Neuron (in vitro differentiated cells): ENCODE results near the gene SLC35A3.
"Not testable (repeated sequence)": the region's sequence is repeated elsewhere in the genome, so short reads cannot be mapped to it uniquely, and the experiment has no call there.

Experiments used
- H2AFZ ChIP-seq: one replicate; pipeline ENCODE4 v1.6.1; 2013; ENCODE audit warnings: low read depth, mild to moderate bottlenecking, inconsistent platforms, low read length, moderate library complexity
- H3K27me3 ChIP-seq: one replicate; pipeline ENCODE4 v1.6.1; 2013; ENCODE audit warnings: low read length; ENCODE audit not compliant: insufficient read depth
- H3K36me3 ChIP-seq: one replicate; pipeline ENCODE4 v1.6.1; 2013; ENCODE audit warnings: low read length; ENCODE audit not compliant: insufficient read depth
- H3K4me1 ChIP-seq: one replicate; pipeline ENCODE4 v1.6.1; 2013; ENCODE audit warnings: low read length; ENCODE audit not compliant: insufficient read depth
- H3K4me3 ChIP-seq: 2 replicates; pipeline ENCODE4 v1.5.1; 2013; ENCODE audit warnings: mild to moderate bottlenecking, low read length, moderate library complexity
- H3K9me3 ChIP-seq: one replicate; pipeline ENCODE4 v1.6.1; 2013; ENCODE audit warnings: low read length

The SLC35A3 gene

GRCh38 chr1:100019220-100019619 lies 49.4 kb downstream of the SLC35A3 start:
- no peaks in the 10 kb centered on the region for H3K9me3 ChIP-seq

DNA sequence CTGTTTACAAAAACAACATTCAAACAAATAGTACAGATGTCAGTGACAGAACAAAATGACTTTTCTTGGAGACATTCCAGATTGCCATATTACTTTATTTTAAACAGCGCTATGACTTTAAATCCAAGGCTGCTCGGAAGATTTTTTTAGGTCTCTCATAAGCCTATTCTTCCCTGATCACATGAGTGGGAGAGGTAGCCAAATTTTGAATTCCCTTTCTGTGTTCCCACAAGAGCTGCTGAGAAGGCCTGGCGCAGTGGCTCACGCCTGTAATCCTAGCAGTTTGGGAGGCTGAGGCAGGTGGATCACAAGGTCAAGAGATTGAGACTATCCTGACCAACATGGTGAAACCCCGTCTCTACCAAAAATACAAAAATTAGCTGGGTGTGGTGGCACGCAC lies 53.7 kb downstream of the SLC35A3 start:
- Histone ChIP-seq H3K9me3 (no peaks in the 10 kb centered on the region), H3K27me3 (no peaks in the 10 kb centered on the region), H3K36me3 (peaks cover 1% of the 10 kb centered on the region)

More at GRCh38 chr1:100019220-100019619, 49.4 kb downstream of the SLC35A3 start:
- H3K36me3 ChIP-seq, result peaks cover 3% of the 10 kb centered on the region
- no peak overlapping the region for H3K4me3 ChIP-seq
- H3K27me3 ChIP-seq, result no peaks in the 10 kb centered on the region
- H2AFZ ChIP-seq, result no peak overlapping the region
- no peaks in the 10 kb centered on the region for H3K4me1 ChIP-seq

GRCh38 chr1:100027212-100027611 lies 57.4 kb downstream of the SLC35A3 start:
- H3K4me1 ChIP-seq, result no peaks in the 10 kb centered on the region
- peaks cover 1% of the 10 kb centered on the region for H3K36me3 ChIP-seq
- H3K27me3 ChIP-seq, result no peaks in the 10 kb centered on the region
- H2AFZ ChIP-seq, result no peak overlapping the region
- no peak overlapping the region for H3K4me3 ChIP-seq
- no peaks in the 10 kb centered on the region for H3K9me3 ChIP-seq

More for the DNA sequence above, 53.7 kb downstream of the SLC35A3 start:
- H2AFZ ChIP-seq, result no peak overlapping the region
- H3K4me1 ChIP-seq, result no peaks in the 10 kb centered on the region
- H3K4me3 ChIP-seq, result no peak overlapping the region

- Histone ChIP-seq H3K36me3 (no peaks in the 10 kb centered on the region), H3K9me3 (no peaks in the 10 kb centered on the region), H3K4me3 (no peak overlapping the region), H3K27me3 (no peaks in the 10 kb centered on the region), H3K4me1 (no peaks in the 10 kb centered on the region), H2AFZ (no peak overlapping the region)
These were observed 59.0 kb downstream of the SLC35A3 start for GRCh38 chr1:100028765-100029164.

DNA sequence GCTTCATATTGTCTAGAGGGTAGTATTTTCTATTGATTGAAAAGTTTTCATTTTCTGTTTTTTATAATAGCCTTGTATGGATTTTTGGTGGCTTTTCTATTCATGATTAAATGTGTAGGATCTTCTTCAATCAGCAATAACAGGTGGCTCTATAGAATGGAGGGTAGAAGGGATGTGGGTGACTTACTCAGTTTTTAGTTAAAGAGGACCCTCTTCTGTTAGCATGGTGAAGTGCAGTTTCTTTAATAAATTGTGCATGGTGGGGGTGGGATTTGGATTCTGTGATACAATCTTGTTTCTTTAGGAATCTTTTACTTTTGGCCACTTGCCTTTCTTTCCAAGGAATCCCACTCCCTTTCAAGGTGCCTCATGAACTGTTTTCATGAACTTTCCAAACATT lies 64.7 kb downstream of the SLC35A3 start:
- H3K4me3 ChIP-seq, result no peak overlapping the region
- H3K27me3 ChIP-seq, result no peaks in the 10 kb centered on the region

DNA sequence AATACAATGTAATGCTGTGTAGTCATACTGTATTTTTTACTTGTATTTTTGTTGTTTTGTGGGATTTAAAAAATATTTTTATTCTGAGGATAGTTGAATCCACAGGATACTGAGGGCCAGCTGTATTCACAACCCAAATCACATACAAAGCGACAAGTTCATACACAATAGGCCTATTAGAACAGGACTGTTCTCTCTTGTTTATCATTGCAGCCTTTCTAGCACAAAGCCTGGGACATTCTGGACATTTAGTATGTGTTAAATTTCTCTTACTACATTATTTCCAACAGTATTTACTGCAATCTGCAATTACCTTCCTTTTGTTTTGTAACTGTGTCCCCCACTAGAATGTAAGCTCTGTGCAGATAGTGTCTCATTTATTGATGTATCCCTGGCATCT lies 65.4 kb downstream of the SLC35A3 start:
- no peak overlapping the region for H3K4me3 ChIP-seq
- no peaks in the 10 kb centered on the region for H3K9me3 ChIP-seq
- no peaks in the 10 kb centered on the region for H3K27me3 ChIP-seq
- H3K4me1 ChIP-seq, result peaks cover 15% of the 10 kb centered on the region
- no peak overlapping the region for H2AFZ ChIP-seq
- H3K36me3 ChIP-seq, result no peaks in the 10 kb centered on the region

More for the DNA sequence above, 64.7 kb downstream of the SLC35A3 start:
- Histone ChIP-seq H3K36me3 (no peaks in the 10 kb centered on the region), H2AFZ (no peak overlapping the region), H3K9me3 (no peaks in the 10 kb centered on the region), H3K4me1 (peaks cover 9% of the 10 kb centered on the region)

- peak overlapping the region; percentile 96 for H3K4me3 ChIP-seq
- no peaks in the 10 kb centered on the region for H3K27me3 ChIP-seq
- peak overlapping the region; percentile 64 for H2AFZ ChIP-seq
- no peaks in the 10 kb centered on the region for H3K36me3 ChIP-seq
- H3K4me1 ChIP-seq, result peaks cover 16% of the 10 kb centered on the region
- no peaks in the 10 kb centered on the region for H3K9me3 ChIP-seq
These were observed 67.2 kb downstream of the SLC35A3 start for GRCh38 chr1:100036718-100037655.

DNA sequence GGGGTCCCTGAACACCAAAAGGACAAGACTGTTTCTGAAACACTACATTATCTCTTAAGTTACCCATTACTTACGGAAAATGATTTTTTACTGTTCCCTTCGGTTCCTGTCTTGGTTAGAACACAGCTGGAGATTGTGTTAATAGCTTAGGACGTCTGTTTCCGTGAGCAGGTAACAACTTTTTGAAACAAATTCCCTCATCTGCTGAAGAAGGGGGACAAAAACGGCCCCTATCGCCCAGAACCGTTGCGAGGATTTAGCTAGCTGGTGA lies 67.8 kb downstream of the SLC35A3 start:
- H3K36me3 ChIP-seq, result no peaks in the 10 kb centered on the region
- no peaks in the 10 kb centered on the region for H3K9me3 ChIP-seq
- peak overlapping the region; percentile 96 for H3K4me3 ChIP-seq
- H2AFZ ChIP-seq, result peak overlapping the region; percentile 64
- peaks cover 21% of the 10 kb centered on the region for H3K4me1 ChIP-seq
- no peaks in the 10 kb centered on the region for H3K27me3 ChIP-seq

DNA sequence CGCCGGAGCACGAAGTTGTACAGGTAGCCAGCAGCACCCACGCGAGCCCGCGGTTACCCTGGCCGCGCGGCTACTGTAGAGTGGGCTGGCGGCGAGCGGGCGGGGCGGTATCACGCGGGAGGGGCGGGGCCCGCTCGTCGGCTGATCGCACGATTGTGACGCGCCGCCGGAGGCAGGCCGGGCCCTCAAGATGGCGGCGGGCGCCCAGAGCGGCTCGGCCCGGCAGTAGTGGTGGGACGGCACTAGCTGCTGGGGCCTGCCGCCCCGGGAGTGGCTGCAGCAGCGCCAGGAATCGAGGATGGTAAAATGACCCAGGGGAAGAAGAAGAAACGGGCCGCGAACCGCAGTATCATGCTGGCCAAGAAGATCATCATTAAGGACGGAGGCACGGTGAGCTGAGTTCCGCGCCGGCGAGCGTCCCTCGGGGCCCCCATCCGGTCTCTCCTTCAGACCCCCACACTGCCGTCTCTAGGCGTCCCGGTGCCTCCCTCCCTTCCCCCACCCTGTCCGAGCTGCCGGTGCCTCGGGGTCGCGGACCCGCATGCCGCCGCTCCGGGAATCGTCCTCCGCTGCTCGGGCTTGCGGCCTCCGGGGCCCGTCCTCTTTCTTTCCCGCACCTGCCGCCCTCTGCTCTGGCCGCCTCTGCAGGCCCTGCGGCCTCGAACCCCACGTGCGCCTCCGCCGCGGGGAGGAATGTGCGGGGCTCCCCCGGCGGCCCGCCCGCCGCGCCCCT lies 68.3 kb downstream of the SLC35A3 start:
- H3K4me1 ChIP-seq, result peaks cover 21% of the 10 kb centered on the region
- no peaks in the 10 kb centered on the region for H3K36me3 ChIP-seq
- H3K27me3 ChIP-seq, result no peaks in the 10 kb centered on the region
- peak overlapping the region; percentile 96 for H3K4me3 ChIP-seq
- H3K9me3 ChIP-seq, result no peaks in the 10 kb centered on the region
- peak overlapping the region; percentile 64 for H2AFZ ChIP-seq

- Histone ChIP-seq H2AFZ (peak overlapping the region; percentile 64), H3K9me3 (no peaks in the 10 kb centered on the region), H3K36me3 (no peaks in the 10 kb centered on the region), H3K27me3 (no peaks in the 10 kb centered on the region), H3K4me1 (peaks cover 21% of the 10 kb centered on the region), H3K4me3 (peak overlapping the region; percentile 96)
These were observed 69.0 kb downstream of the SLC35A3 start for GRCh38 chr1:100038660-100039287.

- H2AFZ ChIP-seq, result no peak overlapping the region
- peaks cover 21% of the 10 kb centered on the region for H3K4me1 ChIP-seq
- peak overlapping the region; percentile 96 for H3K4me3 ChIP-seq
- H3K9me3 ChIP-seq, result peaks cover 4% of the 10 kb centered on the region
- H3K27me3 ChIP-seq, result no peaks in the 10 kb centered on the region
- H3K36me3 ChIP-seq, result no peaks in the 10 kb centered on the region
These were observed 69.8 kb downstream of the SLC35A3 start for GRCh38 chr1:100039591-100039990.

GRCh38 chr1:100045206-100045605 lies 75.4 kb downstream of the SLC35A3 start:
- Histone ChIP-seq H3K9me3 (peaks cover 4% of the 10 kb centered on the region), H3K4me1 (peaks cover 6% of the 10 kb centered on the region), H3K27me3 (no peaks in the 10 kb centered on the region), H3K36me3 (peaks cover 2% of the 10 kb centered on the region), H2AFZ (no peak overlapping the region), H3K4me3 (no peak overlapping the region)

- not testable (repeated sequence) for H3K4me1 ChIP-seq, H3K9me3 ChIP-seq, H2AFZ ChIP-seq, H3K27me3 ChIP-seq, H3K4me3 ChIP-seq
- H3K36me3 ChIP-seq, result peaks cover 14% of the 10 kb centered on the region
These were observed 77.5 kb downstream of the SLC35A3 start for GRCh38 chr1:100047235-100047708.
